ENCODE results near the gene ATP6AP1.

Gene ATP6AP1

GRCh38 chrX:154446430-154446829, 18.0 kb downstream of the ATP6AP1 start:
- no peak overlapping the region for H3K27ac ChIP-seq
- TF ChIP-seq ZFX (IDR thresholded peaks at IDR 0.05; ENCODE audit: borderline replicate concordance) (no peak), CTCF (IDR thresholded peaks at IDR 0.05) (no peak)

- no peak overlapping the region for H3K27ac ChIP-seq
- no peak for TF ChIP-seq CTCF (IDR thresholded peaks at IDR 0.05)
- TF ChIP-seq ZFX (IDR thresholded peaks at IDR 0.05; ENCODE audit: borderline replicate concordance), result no peak
These were observed 20.0 kb downstream of the ATP6AP1 start for GRCh38 chrX:154448484-154448883.

- no peak overlapping the region for H3K27ac ChIP-seq
These were observed 21.1 kb downstream of the ATP6AP1 start for GRCh38 chrX:154449618-154450017.

GRCh38 chrX:154450312-154450711, 21.8 kb downstream of the ATP6AP1 start:
- no peak overlapping the region for H3K27ac ChIP-seq
- no peak for TF ChIP-seq CTCF (IDR thresholded peaks at IDR 0.05)
- TF ChIP-seq ZFX (IDR thresholded peaks at IDR 0.05; ENCODE audit: borderline replicate concordance), result no peak

More at GRCh38 chrX:154449618-154450017, 21.1 kb downstream of the ATP6AP1 start:
- no peak for TF ChIP-seq ZFX (IDR thresholded peaks at IDR 0.05; ENCODE audit: borderline replicate concordance)
- TF ChIP-seq CTCF (IDR thresholded peaks at IDR 0.05), result no peak

GRCh38 chrX:154452823-154453222, 24.3 kb downstream of the ATP6AP1 start:
- no peak for TF ChIP-seq CTCF (IDR thresholded peaks at IDR 0.05)
- TF ChIP-seq ZFX (IDR thresholded peaks at IDR 0.05; ENCODE audit: borderline replicate concordance), result no peak
- H3K27ac ChIP-seq, result no peak overlapping the region

GRCh38 chrX:154457491-154458115, 29.1 kb downstream of the ATP6AP1 start:
- peak overlapping the region; percentile 59 for H3K27ac ChIP-seq
- TF ChIP-seq ZFX (IDR thresholded peaks at IDR 0.05; ENCODE audit: borderline replicate concordance) (no peak), CTCF (IDR thresholded peaks at IDR 0.05) (no peak)

- H3K27ac ChIP-seq, result peak within 1 kb of the TSS; percentile 59
- no peak for TF ChIP-seq ZFX (IDR thresholded peaks at IDR 0.05; ENCODE audit: borderline replicate concordance)
- TF ChIP-seq CTCF (IDR thresholded peaks at IDR 0.05), result no peak
These were observed 29.9 kb downstream of the ATP6AP1 start, which contains the start of gene PLXNA3 for GRCh38 chrX:154458116-154458953. Gene PLXNA3 (plus strand): TSS chrX:154458281. CDS start chrX:154460184, 1,903 bp downstream.
